Measurements from ENCODE around the gene SLC4A8.

Gene SLC4A8

GRCh38 chr12:51482929-51483697, 58.5 kb downstream of the SLC4A8 start:
- H3K27me3 ChIP-seq (replicated peaks in 2 of 5; ENCODE audit: control insufficient read depth in 4 of 5, insufficient read depth in 5 of 5, low read length in 4 of 5): no peaks in the 10 kb centered on the region
- peak overlapping the region in 2 of 7 experiments; percentile 3 to 26 for H3K4me3 ChIP-seq (ENCODE audit: control insufficient read depth in 1 of 7, extremely low read depth in 1 of 7, insufficient read depth in 4 of 7, low read depth in 2 of 7, low read length in 6 of 7)
- H3K27ac ChIP-seq (ENCODE audit: insufficient read depth in 1 of 2, low read depth in 1 of 2, low read length in 2 of 2, poor library complexity in 1 of 2, severe bottlenecking in 2 of 2): peak overlapping the region; percentile 11 to 30
- WGBS (ENCODE audit: insufficient coverage): 31% methylated on average over 2 of the region's 3 CpGs
- peaks cover 2 to 12% (median 6%) of the 10 kb centered on the region in 4 experiments for H3K4me1 ChIP-seq (ENCODE audit: control extremely low read depth in 1 of 4, control insufficient read depth in 4 of 4, insufficient read depth in 4 of 4, low read length in 3 of 4)
- peak; percentile 10 to 65 (median 59) for DNase-seq
- ChIA-PET POLR2A (no interaction called here), CTCF (interaction anchor here (0.9 to 1.1 kb wide), 3 partner anchors 8 to 62 kb away, joined by 3 to 4 read pairs (median 3); no protein-coding TSS in a partner anchor)
- no peaks in the 10 kb centered on the region for H3K36me3 ChIP-seq (ENCODE audit: control insufficient read depth in 4 of 4, insufficient read depth in 4 of 4, low read length in 3 of 4)
- H3K9me3 ChIP-seq (ENCODE audit: control extremely low read depth in 1 of 5, control insufficient read depth in 4 of 5, insufficient read depth in 2 of 5, low read depth in 1 of 5, low read length in 4 of 5): no peaks in the 10 kb centered on the region

GRCh38 chr12:51484119-51484518, 59.5 kb downstream of the SLC4A8 start:
- Histone ChIP-seq H3K27ac (ENCODE audit: insufficient read depth in 1 of 2, low read depth in 1 of 2, low read length in 2 of 2, poor library complexity in 1 of 2, severe bottlenecking in 2 of 2) (no peak overlapping the region), H3K27me3 (replicated peaks in 2 of 5; ENCODE audit: control insufficient read depth in 4 of 5, insufficient read depth in 5 of 5, low read length in 4 of 5) (no peaks in the 10 kb centered on the region), H3K9me3 (ENCODE audit: control extremely low read depth in 1 of 5, control insufficient read depth in 4 of 5, insufficient read depth in 2 of 5, low read depth in 1 of 5, low read length in 4 of 5) (no peaks in the 10 kb centered on the region), H3K36me3 (ENCODE audit: control insufficient read depth in 4 of 4, insufficient read depth in 4 of 4, low read length in 3 of 4) (no peaks in the 10 kb centered on the region), H3K4me3 (ENCODE audit: control insufficient read depth in 1 of 7, extremely low read depth in 1 of 7, insufficient read depth in 4 of 7, low read depth in 2 of 7, low read length in 6 of 7) (no peak overlapping the region), H3K4me1 (ENCODE audit: control extremely low read depth in 1 of 4, control insufficient read depth in 4 of 4, insufficient read depth in 4 of 4, low read length in 3 of 4) (peaks cover 2 to 12% (median 6%) of the 10 kb centered on the region in 4 experiments)
- 100% methylated on average over 3 of the region's 3 CpGs for WGBS (ENCODE audit: insufficient coverage)
- POLR2A ChIA-PET: no interaction called here
- no peak for DNase-seq
- CTCF ChIA-PET: interaction anchor here (1.2 kb wide), 1 partner anchor 16 kb away, joined by 5 read pairs; no protein-coding TSS in a partner anchor

- H3K27me3 ChIP-seq (replicated peaks in 2 of 5; ENCODE audit: control insufficient read depth in 4 of 5, insufficient read depth in 5 of 5, low read length in 4 of 5): no peaks in the 10 kb centered on the region
Measured at GRCh38 chr12:51488281-51488680, 63.6 kb downstream of the SLC4A8 start.

GRCh38 chr12:51493281-51493680, 68.7 kb downstream of the SLC4A8 start:
- Histone ChIP-seq H3K27ac (ENCODE audit: insufficient read depth in 1 of 2, low read depth in 1 of 2, low read length in 2 of 2, poor library complexity in 1 of 2, severe bottlenecking in 2 of 2) (no peak overlapping the region), H3K27me3 (replicated peaks in 2 of 5; ENCODE audit: control insufficient read depth in 4 of 5, insufficient read depth in 5 of 5, low read length in 4 of 5) (no peaks in the 10 kb centered on the region), H3K4me3 (ENCODE audit: control insufficient read depth in 1 of 7, extremely low read depth in 1 of 7, insufficient read depth in 4 of 7, low read depth in 2 of 7, low read length in 6 of 7) (no peak overlapping the region), H3K4me1 (ENCODE audit: control extremely low read depth in 1 of 4, control insufficient read depth in 4 of 4, insufficient read depth in 4 of 4, low read length in 3 of 4) (peaks cover 0 to 3% (median 2%) of the 10 kb centered on the region in 4 experiments), H3K36me3 (ENCODE audit: control insufficient read depth in 4 of 4, insufficient read depth in 4 of 4, low read length in 3 of 4) (no peaks in the 10 kb centered on the region), H3K9me3 (ENCODE audit: control extremely low read depth in 1 of 5, control insufficient read depth in 4 of 5, insufficient read depth in 2 of 5, low read depth in 1 of 5, low read length in 4 of 5) (no peaks in the 10 kb centered on the region)
- WGBS (ENCODE audit: insufficient coverage): no CpG with 5 or more reads among the region's 2 CpGs
- POLR2A ChIA-PET: no interaction called here
- CTCF ChIA-PET: interaction anchor here (1.0 kb wide), 1 partner anchor 39 kb away, joined by 3 read pairs; no protein-coding TSS in a partner anchor
- peak in 2 of 3 donors; percentile 34 to 36 for DNase-seq

More at GRCh38 chr12:51488281-51488680, 63.6 kb downstream of the SLC4A8 start:
- ChIA-PET POLR2A (no interaction called here), CTCF (interaction anchor here (1.7 kb wide), 1 partner anchor 16 kb away, joined by 3 read pairs; no protein-coding TSS in a partner anchor)
- H3K4me3 ChIP-seq (ENCODE audit: control insufficient read depth in 1 of 7, extremely low read depth in 1 of 7, insufficient read depth in 4 of 7, low read depth in 2 of 7, low read length in 6 of 7): no peak overlapping the region
- no peaks in the 10 kb centered on the region for H3K9me3 ChIP-seq (ENCODE audit: control extremely low read depth in 1 of 5, control insufficient read depth in 4 of 5, insufficient read depth in 2 of 5, low read depth in 1 of 5, low read length in 4 of 5)
- DNase-seq: no peak
- H3K4me1 ChIP-seq (ENCODE audit: control extremely low read depth in 1 of 4, control insufficient read depth in 4 of 4, insufficient read depth in 4 of 4, low read length in 3 of 4): peaks cover 0 to 3% (median under 1%) of the 10 kb centered on the region in 4 experiments
- H3K36me3 ChIP-seq (ENCODE audit: control insufficient read depth in 4 of 4, insufficient read depth in 4 of 4, low read length in 3 of 4): no peaks in the 10 kb centered on the region
- no peak overlapping the region for H3K27ac ChIP-seq (ENCODE audit: insufficient read depth in 1 of 2, low read depth in 1 of 2, low read length in 2 of 2, poor library complexity in 1 of 2, severe bottlenecking in 2 of 2)

GRCh38 chr12:51496895-51497294, 72.3 kb downstream of the SLC4A8 start:
- Histone ChIP-seq H3K36me3 (ENCODE audit: control insufficient read depth in 4 of 4, insufficient read depth in 4 of 4, low read length in 3 of 4) (no peaks in the 10 kb centered on the region), H3K4me1 (ENCODE audit: control extremely low read depth in 1 of 4, control insufficient read depth in 4 of 4, insufficient read depth in 4 of 4, low read length in 3 of 4) (peaks cover 0 to 3% (median 1%) of the 10 kb centered on the region in 4 experiments), H3K4me3 (ENCODE audit: control insufficient read depth in 1 of 7, extremely low read depth in 1 of 7, insufficient read depth in 4 of 7, low read depth in 2 of 7, low read length in 6 of 7) (no peak overlapping the region), H3K27me3 (replicated peaks in 2 of 5; ENCODE audit: control insufficient read depth in 4 of 5, insufficient read depth in 5 of 5, low read length in 4 of 5) (no peaks in the 10 kb centered on the region), H3K27ac (ENCODE audit: insufficient read depth in 1 of 2, low read depth in 1 of 2, low read length in 2 of 2, poor library complexity in 1 of 2, severe bottlenecking in 2 of 2) (no peak overlapping the region), H3K9me3 (ENCODE audit: control extremely low read depth in 1 of 5, control insufficient read depth in 4 of 5, insufficient read depth in 2 of 5, low read depth in 1 of 5, low read length in 4 of 5) (no peaks in the 10 kb centered on the region)
- POLR2A ChIA-PET: no interaction called here
- WGBS (ENCODE audit: insufficient coverage): 100% methylated on average over 2 of the region's 2 CpGs
- CTCF ChIA-PET: interaction anchor here (1.2 kb wide), 1 partner anchor 10 kb away, joined by 3 read pairs; no protein-coding TSS in a partner anchor
- DNase-seq: no peak

- CTCF ChIA-PET: interaction anchor here (0.9 to 1.5 kb wide), 4 partner anchors 10 to 23 kb away, joined by 3 to 4 read pairs (median 4); no protein-coding TSS in a partner anchor
- 0% methylated on average over 3 of the region's 3 CpGs for WGBS (ENCODE audit: insufficient coverage)
- H3K4me1 ChIP-seq (ENCODE audit: control extremely low read depth in 1 of 4, control insufficient read depth in 4 of 4, insufficient read depth in 4 of 4, low read length in 3 of 4): peaks cover 0 to 15% (median 5%) of the 10 kb centered on the region in 4 experiments
Measured at GRCh38 chr12:51504851-51505250, 80.2 kb downstream of the SLC4A8 start.

More at GRCh38 chr12:51504851-51505250, 80.2 kb downstream of the SLC4A8 start:
- Histone ChIP-seq H3K27ac (ENCODE audit: insufficient read depth in 1 of 2, low read depth in 1 of 2, low read length in 2 of 2, poor library complexity in 1 of 2, severe bottlenecking in 2 of 2) (no peak overlapping the region), H3K9me3 (ENCODE audit: control extremely low read depth in 1 of 5, control insufficient read depth in 4 of 5, insufficient read depth in 2 of 5, low read depth in 1 of 5, low read length in 4 of 5) (no peaks in the 10 kb centered on the region), H3K4me3 (ENCODE audit: control insufficient read depth in 1 of 7, extremely low read depth in 1 of 7, insufficient read depth in 4 of 7, low read depth in 2 of 7, low read length in 6 of 7) (peak overlapping the region in 2 of 7 experiments; percentile 31 to 48), H3K36me3 (ENCODE audit: control insufficient read depth in 4 of 4, insufficient read depth in 4 of 4, low read length in 3 of 4) (no peaks in the 10 kb centered on the region), H3K27me3 (replicated peaks in 2 of 5; ENCODE audit: control insufficient read depth in 4 of 5, insufficient read depth in 5 of 5, low read length in 4 of 5) (no peaks in the 10 kb centered on the region)
- DNase-seq: peak in 2 of 3 donors; percentile 67 to 75
- POLR2A ChIA-PET: interaction anchor here (0.6 to 1.1 kb wide), 2 partner anchors 67 to 86 kb away, joined by 3 read pairs; no protein-coding TSS in a partner anchor

All from common myeloid progenitor, CD34-positive (primary cell).